Measurements from ENCODE around the gene TMEM121. TPM values are rescaled to one million over a fixed set of nuclear protein-coding genes. Genes with fewer than 3 reads are reported as not detected.

TMEM121 gene
- total RNA-seq, 1 experiment from 2014 or later = 1.2 TPM

DNA sequence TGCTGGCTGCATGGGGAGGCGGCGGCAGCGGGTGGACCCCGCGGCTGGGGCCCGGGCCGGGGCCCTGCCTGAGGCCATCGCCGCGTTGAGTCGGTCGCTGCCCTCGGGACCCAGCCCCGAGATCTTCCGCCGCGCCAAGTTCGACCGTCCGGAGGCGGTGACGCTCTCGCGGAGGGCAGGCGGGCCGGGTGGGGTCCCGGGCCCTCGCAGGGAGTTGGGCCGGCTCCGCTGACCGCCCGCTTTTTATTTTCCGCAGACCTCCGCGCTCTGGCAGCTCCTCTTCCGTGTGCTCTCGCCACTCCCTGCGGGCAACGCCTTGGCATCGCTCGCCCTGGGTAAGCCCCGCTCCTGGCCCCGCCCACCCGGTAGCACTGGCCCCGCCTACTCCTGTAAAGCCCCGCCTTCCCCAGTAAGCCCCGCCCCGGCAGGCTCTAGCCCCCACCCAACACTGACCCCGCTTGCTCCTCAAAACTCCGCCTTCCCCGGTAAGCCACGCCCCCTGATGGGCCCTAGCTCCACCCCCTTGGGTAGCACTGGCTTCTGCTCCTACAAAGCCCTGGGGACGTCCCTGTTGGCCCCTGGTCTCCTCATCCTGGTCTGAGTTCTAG, 34.9 kb upstream of the TMEM121 start:
- H3K27ac ChIP-seq = peak overlapping the region; percentile 91
- peak in 1 of 2 experiments; percentile 84 for DNase-seq (ENCODE audit: low read depth in 1 of 2, low spot score in 2 of 2)

GRCh38 chr14:105492031-105492970, 34.1 kb upstream of the TMEM121 start:
- H3K9me3 ChIP-seq (replicated peaks) = no peaks in the 10 kb centered on the region
- peaks cover 20% of the 10 kb centered on the region for H3K4me1 ChIP-seq (replicated peaks)
- peak overlapping the region; percentile 92 for H3K4me3 ChIP-seq
- DNase-seq (ENCODE audit: low read depth in 1 of 2, low spot score in 2 of 2) = no peak
- H3K36me3 ChIP-seq = peaks cover 13% of the 10 kb centered on the region
- H3K27me3 ChIP-seq (replicated peaks) = peaks cover 8% of the 10 kb centered on the region
- H3K27ac ChIP-seq = no peak overlapping the region

More for the DNA sequence above, 34.9 kb upstream of the TMEM121 start:
- peak overlapping the region; percentile 92 for H3K4me3 ChIP-seq
- H3K4me1 ChIP-seq (replicated peaks) = peaks cover 25% of the 10 kb centered on the region
- H3K36me3 ChIP-seq = peaks cover 13% of the 10 kb centered on the region
- peaks cover 16% of the 10 kb centered on the region for H3K27me3 ChIP-seq (replicated peaks)
- no peaks in the 10 kb centered on the region for H3K9me3 ChIP-seq (replicated peaks)

DNA sequence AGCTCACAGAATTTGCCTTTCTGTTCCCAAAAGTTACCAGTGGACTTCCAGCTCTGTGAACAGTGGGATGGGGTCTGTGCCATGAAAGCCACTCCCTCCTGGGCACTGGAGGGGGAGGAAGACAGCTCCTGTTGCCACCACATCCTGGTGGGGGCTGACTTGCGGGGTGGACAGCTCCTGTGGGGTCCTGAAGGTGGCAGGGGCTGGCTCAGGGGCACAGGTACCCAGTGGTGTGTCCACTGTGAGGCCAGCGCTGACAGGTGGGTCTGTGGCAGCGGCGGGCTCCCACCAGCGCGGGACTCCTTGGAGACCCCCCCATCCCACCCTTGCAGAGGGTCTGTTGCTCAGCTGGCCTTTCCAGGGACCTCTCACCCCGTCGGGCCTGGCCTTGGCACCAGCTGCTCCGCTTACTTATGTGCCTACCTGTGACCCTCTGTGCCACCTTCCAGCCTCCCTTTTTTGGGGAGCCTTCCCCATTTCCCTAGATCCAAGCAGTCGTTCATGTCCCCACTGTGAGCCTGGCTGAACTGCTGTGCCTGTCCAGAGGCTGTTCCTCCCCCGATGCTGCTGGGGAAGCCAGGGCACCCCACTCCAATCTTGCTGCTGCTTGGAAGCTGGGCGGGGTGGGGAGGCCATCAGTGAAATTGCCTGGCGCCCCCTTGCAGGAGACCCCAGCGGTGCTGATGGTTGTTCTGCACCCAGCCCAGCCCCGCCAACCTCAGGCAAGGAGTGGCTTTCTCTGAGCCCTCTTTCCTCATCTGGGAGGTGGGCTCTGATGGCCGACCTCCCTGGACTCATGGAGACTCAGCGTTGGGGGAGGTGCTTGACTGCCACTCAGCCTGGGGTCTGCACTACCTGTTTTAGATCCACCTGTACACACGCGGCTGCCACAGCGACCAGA, 33.2 kb upstream of the TMEM121 start:
- peaks cover 16% of the 10 kb centered on the region for H3K4me1 ChIP-seq (replicated peaks)
- no peak for DNase-seq (ENCODE audit: low read depth in 1 of 2, low spot score in 2 of 2)
- no peak overlapping the region for H3K27ac ChIP-seq
- H3K36me3 ChIP-seq = peaks cover 13% of the 10 kb centered on the region
- H3K9me3 ChIP-seq (replicated peaks) = no peaks in the 10 kb centered on the region
- no peaks in the 10 kb centered on the region for H3K27me3 ChIP-seq (replicated peaks)
- H3K4me3 ChIP-seq = no peak overlapping the region

DNA sequence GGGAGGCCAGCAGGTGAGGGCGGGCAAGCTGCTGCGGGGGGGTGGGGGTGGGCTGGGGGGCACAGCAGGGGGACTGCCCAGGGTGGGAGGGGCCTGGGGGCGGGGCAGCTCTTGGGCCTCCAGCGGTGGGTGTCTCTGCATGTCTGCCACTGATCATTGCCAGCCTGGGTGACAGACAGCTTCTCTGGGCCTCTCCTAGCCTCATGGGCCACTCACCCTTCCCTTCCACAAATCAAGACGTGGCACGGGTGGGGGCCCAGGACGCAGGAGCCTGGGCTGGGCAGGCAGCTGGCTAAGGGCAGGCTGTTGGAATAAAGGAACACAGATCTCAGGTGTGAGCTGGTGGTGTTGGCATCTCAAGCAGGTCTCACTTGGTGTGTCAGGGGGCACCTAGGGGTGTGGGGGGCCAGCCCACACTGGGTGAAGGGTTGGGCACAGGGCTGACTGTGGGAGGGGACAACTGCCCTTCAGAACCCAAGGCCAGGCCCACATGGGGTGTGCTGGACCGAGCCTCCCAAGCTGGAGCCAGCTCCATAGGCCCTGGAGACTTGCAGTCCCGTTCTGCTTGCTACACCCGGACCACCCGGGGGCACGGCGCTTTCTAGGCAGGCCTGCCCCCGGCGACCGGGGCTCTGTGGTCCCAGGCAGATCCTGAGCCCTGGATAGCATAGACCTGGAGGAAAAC, 32.3 kb upstream of the TMEM121 start:
- H3K36me3 ChIP-seq = peaks cover 13% of the 10 kb centered on the region
- H3K9me3 ChIP-seq (replicated peaks) = no peaks in the 10 kb centered on the region
- no peak for DNase-seq (ENCODE audit: low read depth in 1 of 2, low spot score in 2 of 2)
- H3K27me3 ChIP-seq (replicated peaks) = no peaks in the 10 kb centered on the region
- H3K27ac ChIP-seq = no peak overlapping the region
- H3K4me3 ChIP-seq = no peak overlapping the region
- H3K4me1 ChIP-seq (replicated peaks) = peaks cover 16% of the 10 kb centered on the region

- no peaks in the 10 kb centered on the region for H3K9me3 ChIP-seq (replicated peaks)
Observed at GRCh38 chr14:105494606-105494929, 31.8 kb upstream of the TMEM121 start.

DNA sequence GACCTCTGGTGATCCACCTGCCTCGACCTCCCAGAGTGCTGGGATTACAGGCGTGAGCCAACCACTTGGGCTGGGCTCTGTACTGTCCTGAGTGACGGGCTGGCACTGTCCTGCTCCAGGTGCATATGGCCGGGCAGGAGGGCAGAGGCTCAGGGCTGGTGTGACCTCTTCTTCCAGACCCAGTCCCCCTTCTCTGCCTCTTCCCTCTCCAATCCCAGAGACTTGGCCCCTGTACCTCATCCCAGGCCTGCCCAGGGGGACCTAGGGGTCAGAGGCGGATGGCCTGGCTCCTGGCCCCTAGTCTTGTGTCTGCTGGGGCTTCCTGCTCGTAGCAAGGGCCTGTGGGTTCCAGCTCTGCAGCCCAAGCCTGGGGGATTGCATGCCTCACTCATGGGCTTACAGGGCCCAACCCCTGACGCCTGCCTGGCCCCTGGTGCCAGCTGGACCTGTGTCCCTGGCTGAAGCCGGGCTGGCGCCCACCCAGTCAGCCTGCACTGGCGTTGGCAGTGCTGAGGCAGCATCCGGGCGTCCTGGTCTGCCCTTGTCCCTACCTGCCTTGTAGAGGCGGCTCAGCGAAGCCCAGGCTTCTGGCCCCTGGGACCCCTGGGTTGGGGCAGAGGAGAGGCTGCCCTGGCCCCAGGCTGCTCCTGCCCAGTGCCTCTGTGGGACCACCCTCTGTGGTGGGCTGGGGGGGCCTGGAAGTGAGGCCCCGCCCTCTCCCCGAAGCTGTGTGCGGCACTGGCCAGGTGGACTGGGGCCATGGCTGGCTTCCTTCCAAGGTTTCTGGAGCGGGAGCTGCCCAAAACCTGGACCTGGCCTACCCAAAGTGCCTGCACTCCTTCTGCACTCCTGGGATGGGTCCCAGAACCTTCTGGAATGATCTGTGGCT, 31.0 kb upstream of the TMEM121 start:
- Histone ChIP-seq H3K36me3 (peaks cover 13% of the 10 kb centered on the region), H3K4me1 (replicated peaks) (peaks cover 7% of the 10 kb centered on the region), H3K9me3 (replicated peaks) (no peaks in the 10 kb centered on the region), H3K4me3 (no peak overlapping the region), H3K27me3 (replicated peaks) (no peaks in the 10 kb centered on the region), H3K27ac (no peak overlapping the region)
- DNase-seq (ENCODE audit: low read depth in 1 of 2, low spot score in 2 of 2) = no peak

More at GRCh38 chr14:105494606-105494929, 31.8 kb upstream of the TMEM121 start:
- DNase-seq (ENCODE audit: low read depth in 1 of 2, low spot score in 2 of 2) = no peak
- Histone ChIP-seq H3K36me3 (peaks cover 13% of the 10 kb centered on the region), H3K27me3 (replicated peaks) (no peaks in the 10 kb centered on the region), H3K27ac (no peak overlapping the region), H3K4me1 (replicated peaks) (peaks cover 13% of the 10 kb centered on the region), H3K4me3 (no peak overlapping the region)

DNA sequence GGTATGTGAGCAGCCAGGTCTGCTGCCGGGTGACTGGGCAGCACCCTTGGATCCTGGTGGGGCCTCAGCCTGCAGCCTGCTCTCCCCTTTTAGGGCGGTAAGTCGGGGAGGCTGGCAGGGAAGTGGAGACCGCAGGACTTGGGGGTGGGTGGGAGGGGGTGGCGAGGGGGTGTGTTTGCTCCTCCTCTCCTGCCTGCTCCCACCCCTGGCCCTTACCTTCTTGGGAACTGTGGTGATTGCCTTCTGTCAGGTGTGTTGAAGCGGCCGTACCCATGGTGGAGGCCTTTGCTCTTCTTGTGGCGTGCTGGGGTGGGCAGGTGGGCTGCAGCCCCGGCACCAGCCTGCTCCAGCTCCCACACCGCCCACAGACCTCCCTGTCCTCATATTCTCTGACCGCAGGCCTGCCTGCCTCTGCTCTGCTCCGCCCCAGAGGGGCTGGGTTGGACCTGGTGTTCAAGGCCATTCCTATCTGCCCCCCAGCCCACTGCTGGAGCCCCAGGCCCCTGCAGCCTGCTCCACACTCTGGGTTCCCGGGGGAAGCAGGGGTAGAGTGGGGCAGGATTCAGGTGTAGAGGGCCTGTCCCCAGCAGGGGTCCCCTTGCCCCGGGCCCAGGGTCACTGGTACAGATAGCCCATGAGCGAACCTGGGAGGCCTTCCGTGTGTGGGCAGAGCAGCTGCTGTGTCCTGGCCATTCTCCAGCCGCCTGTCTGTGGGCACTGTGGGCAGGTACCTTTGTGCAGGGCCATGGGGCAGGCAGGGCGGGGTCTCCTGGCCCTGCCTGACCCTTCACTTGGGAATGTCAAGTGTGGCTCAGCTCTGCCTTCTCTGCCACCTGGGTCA, 30.2 kb upstream of the TMEM121 start:
- no peak for DNase-seq (ENCODE audit: low read depth in 1 of 2, low spot score in 2 of 2)
- H3K36me3 ChIP-seq = peaks cover 12% of the 10 kb centered on the region
- no peaks in the 10 kb centered on the region for H3K9me3 ChIP-seq (replicated peaks)
- peaks cover 6% of the 10 kb centered on the region for H3K4me1 ChIP-seq (replicated peaks)
- H3K27me3 ChIP-seq (replicated peaks) = no peaks in the 10 kb centered on the region
- no peak overlapping the region for H3K4me3 ChIP-seq
- no peak overlapping the region for H3K27ac ChIP-seq

GRCh38 chr14:105496831-105497591, 29.4 kb upstream of the TMEM121 start:
- DNase-seq (ENCODE audit: low read depth in 1 of 2, low spot score in 2 of 2) = no peak
- H3K27me3 ChIP-seq (replicated peaks) = no peaks in the 10 kb centered on the region
- H3K27ac ChIP-seq = no peak overlapping the region
- no peaks in the 10 kb centered on the region for H3K9me3 ChIP-seq (replicated peaks)
- H3K4me1 ChIP-seq (replicated peaks) = peaks cover 2% of the 10 kb centered on the region
- H3K4me3 ChIP-seq = no peak overlapping the region
- peaks cover 6% of the 10 kb centered on the region for H3K36me3 ChIP-seq

DNA sequence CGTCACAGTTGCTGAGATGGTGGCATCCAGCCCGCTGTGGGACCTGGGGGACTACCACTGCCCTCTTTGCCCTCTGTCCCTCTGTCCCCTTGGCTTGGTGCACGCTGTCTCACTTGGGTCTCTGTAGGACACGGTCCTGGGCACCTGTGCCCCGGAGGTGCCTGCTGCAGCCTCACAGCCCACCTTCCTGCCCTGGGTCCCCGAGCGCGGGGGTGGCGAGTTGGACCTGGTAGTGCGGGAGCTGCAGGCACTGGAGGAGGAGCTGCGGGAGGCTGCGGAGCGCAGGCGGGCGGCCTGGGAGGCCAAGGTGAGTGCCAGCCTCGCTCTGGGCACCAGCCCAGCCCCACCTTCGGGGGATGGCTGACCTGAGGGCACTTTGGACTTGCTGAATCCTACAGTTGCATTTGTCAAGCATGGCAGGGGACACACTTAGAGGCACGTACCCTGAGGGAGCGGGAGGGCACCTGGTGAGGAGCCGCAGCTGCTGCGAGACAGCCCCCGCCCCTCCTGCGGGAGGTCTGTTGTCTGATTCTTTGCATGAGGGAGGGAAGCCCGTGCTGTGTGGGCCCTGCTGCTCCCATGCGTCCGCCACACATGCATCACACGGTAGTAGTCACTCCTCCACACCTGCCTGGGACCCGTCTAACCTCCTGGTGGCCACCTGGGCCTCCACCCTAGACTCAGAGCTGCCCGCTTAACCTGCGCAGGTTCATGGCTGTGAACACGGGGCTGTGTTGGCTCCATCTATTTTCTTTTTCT, 28.5 kb upstream of the TMEM121 start:
- no peaks in the 10 kb centered on the region for H3K4me1 ChIP-seq (replicated peaks)

GRCh38 chr14:105498430-105499255, 27.7 kb upstream of the TMEM121 start:
- Histone ChIP-seq H3K4me3 (no peak overlapping the region), H3K36me3 (no peaks in the 10 kb centered on the region), H3K27me3 (replicated peaks) (no peaks in the 10 kb centered on the region), H3K9me3 (replicated peaks) (no peaks in the 10 kb centered on the region), H3K4me1 (replicated peaks) (no peaks in the 10 kb centered on the region), H3K27ac (no peak overlapping the region)
- no peak for DNase-seq (ENCODE audit: low read depth in 1 of 2, low spot score in 2 of 2)

More for the DNA sequence above, 28.5 kb upstream of the TMEM121 start:
- Histone ChIP-seq H3K27ac (no peak overlapping the region), H3K36me3 (no peaks in the 10 kb centered on the region; the same call in 1 of the 2 replicates), H3K9me3 (replicated peaks) (no peaks in the 10 kb centered on the region), H3K27me3 (replicated peaks) (no peaks in the 10 kb centered on the region), H3K4me3 (no peak overlapping the region)
- no peak for DNase-seq (ENCODE audit: low read depth in 1 of 2, low spot score in 2 of 2)
